Measurements from ENCODE around the gene SLAMF8. TPM values are rescaled to one million over a fixed set of nuclear protein-coding genes. Genes with fewer than 3 reads are reported as not detected.

SLAMF8 gene
- total and polyA plus RNA-seq, 4 donors: 0.28 to 1.6 (median 1.1) TPM

- Histone ChIP-seq H3K27me3 (ENCODE audit: control insufficient read depth in 4 of 4, insufficient read depth in 4 of 4, low read length in 3 of 4) (no peaks in the 10 kb centered on the region), H3K9ac (ENCODE audit: low read depth in 1 of 2, low read length in 2 of 2) (no peak overlapping the region), H3K4me1 (ENCODE audit: control insufficient read depth in 4 of 4, insufficient read depth in 4 of 4, low read length in 3 of 4) (no peaks in the 10 kb centered on the region), H3K9me3 (ENCODE audit: control insufficient read depth in 4 of 4, low read length in 3 of 4) (no peaks in the 10 kb centered on the region), H3K36me3 (ENCODE audit: control insufficient read depth in 4 of 4, insufficient read depth in 3 of 4, low read depth in 1 of 4, low read length in 3 of 4) (no peaks in the 10 kb centered on the region), H3K27ac (ENCODE audit: low read depth in 1 of 2, low read length in 2 of 2) (no peak overlapping the region), H3K4me3 (ENCODE audit: low read depth in 1 of 3, low read length in 3 of 3) (no peak overlapping the region)
- DNase-seq (ENCODE audit: low spot score): no peak
- no peak for TF ChIP-seq JUND (IDR thresholded peaks at IDR 0.05)
- no peak for TF ChIP-seq RXRA (IDR thresholded peaks at IDR 0.05)
- TF ChIP-seq, protein P1, sequence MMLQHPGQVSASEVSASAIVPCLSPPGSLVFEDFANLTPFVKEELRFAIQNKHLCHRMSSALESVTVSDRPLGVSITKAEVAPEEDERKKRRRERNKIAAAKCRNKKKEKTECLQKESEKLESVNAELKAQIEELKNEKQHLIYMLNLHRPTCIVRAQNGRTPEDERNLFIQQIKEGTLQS (IDR thresholded peaks at IDR 0.05): no peak
- TF ChIP-seq HNF4A (conservative IDR thresholded peaks at IDR 0.05): no peak
- no peak for TF ChIP-seq YY1 (IDR thresholded peaks at IDR 0.05)
- no peak for TF ChIP-seq MAX (IDR thresholded peaks at IDR 0.05)
- TF ChIP-seq, protein P2, sequence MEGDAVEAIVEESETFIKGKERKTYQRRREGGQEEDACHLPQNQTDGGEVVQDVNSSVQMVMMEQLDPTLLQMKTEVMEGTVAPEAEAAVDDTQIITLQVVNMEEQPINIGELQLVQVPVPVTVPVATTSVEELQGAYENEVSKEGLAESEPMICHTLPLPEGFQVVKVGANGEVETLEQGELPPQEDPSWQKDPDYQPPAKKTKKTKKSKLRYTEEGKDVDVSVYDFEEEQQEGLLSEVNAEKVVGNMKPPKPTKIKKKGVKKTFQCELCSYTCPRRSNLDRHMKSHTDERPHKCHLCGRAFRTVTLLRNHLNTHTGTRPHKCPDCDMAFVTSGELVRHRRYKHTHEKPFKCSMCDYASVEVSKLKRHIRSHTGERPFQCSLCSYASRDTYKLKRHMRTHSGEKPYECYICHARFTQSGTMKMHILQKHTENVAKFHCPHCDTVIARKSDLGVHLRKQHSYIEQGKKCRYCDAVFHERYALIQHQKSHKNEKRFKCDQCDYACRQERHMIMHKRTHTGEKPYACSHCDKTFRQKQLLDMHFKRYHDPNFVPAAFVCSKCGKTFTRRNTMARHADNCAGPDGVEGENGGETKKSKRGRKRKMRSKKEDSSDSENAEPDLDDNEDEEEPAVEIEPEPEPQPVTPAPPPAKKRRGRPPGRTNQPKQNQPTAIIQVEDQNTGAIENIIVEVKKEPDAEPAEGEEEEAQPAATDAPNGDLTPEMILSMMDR (IDR thresholded peaks at IDR 0.05; ENCODE audit: low read depth, low read length, missing input control): no peak
- WGBS: 85% methylated on average over 4 of the region's 4 CpGs
Measured at GRCh38 chr1:159873530-159874143, 47.0 kb downstream of the SLAMF8 start.

DNA sequence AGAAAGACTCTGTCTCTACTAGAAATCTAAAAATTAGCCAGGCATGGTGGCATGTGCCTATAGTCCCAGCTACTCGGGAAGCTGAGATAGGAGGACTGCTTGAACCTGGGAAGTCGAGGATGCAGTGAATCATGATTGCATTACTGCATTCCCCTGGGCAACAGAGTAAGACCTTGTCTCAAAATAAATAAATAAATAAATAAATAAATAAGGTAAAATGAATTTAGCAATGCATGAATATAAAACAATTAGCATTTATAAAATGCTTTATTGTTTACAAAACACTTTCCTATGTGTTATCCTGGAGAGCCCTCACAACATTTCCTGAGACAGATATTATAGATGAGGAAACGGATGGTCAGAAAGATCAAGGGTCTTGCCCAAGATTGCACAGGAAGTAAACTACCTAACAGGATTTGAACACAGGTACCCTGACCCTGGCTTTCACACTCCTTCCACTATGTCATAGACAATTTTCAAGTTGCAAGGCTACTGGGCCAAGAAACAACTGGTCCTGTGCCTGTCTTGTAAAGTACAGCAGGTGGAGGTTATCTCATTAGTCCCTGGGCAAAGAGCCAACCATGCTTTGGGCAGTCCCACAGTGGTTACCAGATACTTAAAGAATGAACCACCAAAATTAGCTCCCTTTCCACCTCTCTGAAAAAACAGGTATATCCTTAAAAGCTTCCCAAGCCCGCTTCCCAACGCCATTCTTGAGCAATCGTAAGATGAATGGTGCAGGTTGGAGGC, 51.2 kb downstream of the SLAMF8 start:
- no peak overlapping the region for H3K4me3 ChIP-seq (ENCODE audit: low read depth in 1 of 3, low read length in 3 of 3)
- H3K27ac ChIP-seq (ENCODE audit: low read depth in 1 of 2, low read length in 2 of 2): no peak overlapping the region
- no peak overlapping the region for H3K9ac ChIP-seq (ENCODE audit: low read depth in 1 of 2, low read length in 2 of 2)
- no peaks in the 10 kb centered on the region for H3K9me3 ChIP-seq (ENCODE audit: control insufficient read depth in 4 of 4, low read length in 3 of 4)
- TF ChIP-seq MAX (IDR thresholded peaks at IDR 0.05): no peak
- TF ChIP-seq HNF4G (IDR thresholded peaks at IDR 0.05): no peak
- no peak for TF ChIP-seq FOXA1 (IDR thresholded peaks at IDR 0.05)
- TF ChIP-seq, protein P3, sequence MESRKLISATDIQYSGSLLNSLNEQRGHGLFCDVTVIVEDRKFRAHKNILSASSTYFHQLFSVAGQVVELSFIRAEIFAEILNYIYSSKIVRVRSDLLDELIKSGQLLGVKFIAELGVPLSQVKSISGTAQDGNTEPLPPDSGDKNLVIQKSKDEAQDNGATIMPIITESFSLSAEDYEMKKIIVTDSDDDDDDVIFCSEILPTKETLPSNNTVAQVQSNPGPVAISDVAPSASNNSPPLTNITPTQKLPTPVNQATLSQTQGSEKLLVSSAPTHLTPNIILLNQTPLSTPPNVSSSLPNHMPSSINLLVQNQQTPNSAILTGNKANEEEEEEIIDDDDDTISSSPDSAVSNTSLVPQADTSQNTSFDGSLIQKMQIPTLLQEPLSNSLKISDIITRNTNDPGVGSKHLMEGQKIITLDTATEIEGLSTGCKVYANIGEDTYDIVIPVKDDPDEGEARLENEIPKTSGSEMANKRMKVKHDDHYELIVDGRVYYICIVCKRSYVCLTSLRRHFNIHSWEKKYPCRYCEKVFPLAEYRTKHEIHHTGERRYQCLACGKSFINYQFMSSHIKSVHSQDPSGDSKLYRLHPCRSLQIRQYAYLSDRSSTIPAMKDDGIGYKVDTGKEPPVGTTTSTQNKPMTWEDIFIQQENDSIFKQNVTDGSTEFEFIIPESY (IDR thresholded peaks at IDR 0.05): no peak
- no peak for TF ChIP-seq GABPA (IDR thresholded peaks at IDR 0.05 in 1 of 2, conservative IDR thresholded peaks at IDR 0.05 in 1 of 2)
- no peaks in the 10 kb centered on the region for H3K36me3 ChIP-seq (ENCODE audit: control insufficient read depth in 4 of 4, insufficient read depth in 3 of 4, low read depth in 1 of 4, low read length in 3 of 4)
- 97% methylated on average over 6 of the region's 6 CpGs for WGBS
- no peak for DNase-seq (ENCODE audit: low spot score)
- H3K4me1 ChIP-seq (ENCODE audit: control insufficient read depth in 4 of 4, insufficient read depth in 4 of 4, low read length in 3 of 4): no peaks in the 10 kb centered on the region
- no peaks in the 10 kb centered on the region for H3K27me3 ChIP-seq (ENCODE audit: control insufficient read depth in 4 of 4, insufficient read depth in 4 of 4, low read length in 3 of 4)

- H3K36me3 ChIP-seq (ENCODE audit: control insufficient read depth in 4 of 4, insufficient read depth in 3 of 4, low read depth in 1 of 4, low read length in 3 of 4): no peaks in the 10 kb centered on the region
- no peaks in the 10 kb centered on the region for H3K4me1 ChIP-seq (ENCODE audit: control insufficient read depth in 4 of 4, insufficient read depth in 4 of 4, low read length in 3 of 4)
- 83% methylated on average over 3 of the region's 3 CpGs for WGBS
- no peaks in the 10 kb centered on the region for H3K27me3 ChIP-seq (ENCODE audit: control insufficient read depth in 4 of 4, insufficient read depth in 4 of 4, low read length in 3 of 4)
- no peak overlapping the region for H3K9ac ChIP-seq (ENCODE audit: low read depth in 1 of 2, low read length in 2 of 2)
- H3K9me3 ChIP-seq (ENCODE audit: control insufficient read depth in 4 of 4, low read length in 3 of 4): no peaks in the 10 kb centered on the region
- no peak overlapping the region for H3K27ac ChIP-seq (ENCODE audit: low read depth in 1 of 2, low read length in 2 of 2)
- no peak overlapping the region for H3K4me3 ChIP-seq (ENCODE audit: low read depth in 1 of 3, low read length in 3 of 3)
- DNase-seq (ENCODE audit: low spot score): no peak
- TF ChIP-seq YY1 (IDR thresholded peaks at IDR 0.05): no peak
- TF ChIP-seq, protein P4, sequence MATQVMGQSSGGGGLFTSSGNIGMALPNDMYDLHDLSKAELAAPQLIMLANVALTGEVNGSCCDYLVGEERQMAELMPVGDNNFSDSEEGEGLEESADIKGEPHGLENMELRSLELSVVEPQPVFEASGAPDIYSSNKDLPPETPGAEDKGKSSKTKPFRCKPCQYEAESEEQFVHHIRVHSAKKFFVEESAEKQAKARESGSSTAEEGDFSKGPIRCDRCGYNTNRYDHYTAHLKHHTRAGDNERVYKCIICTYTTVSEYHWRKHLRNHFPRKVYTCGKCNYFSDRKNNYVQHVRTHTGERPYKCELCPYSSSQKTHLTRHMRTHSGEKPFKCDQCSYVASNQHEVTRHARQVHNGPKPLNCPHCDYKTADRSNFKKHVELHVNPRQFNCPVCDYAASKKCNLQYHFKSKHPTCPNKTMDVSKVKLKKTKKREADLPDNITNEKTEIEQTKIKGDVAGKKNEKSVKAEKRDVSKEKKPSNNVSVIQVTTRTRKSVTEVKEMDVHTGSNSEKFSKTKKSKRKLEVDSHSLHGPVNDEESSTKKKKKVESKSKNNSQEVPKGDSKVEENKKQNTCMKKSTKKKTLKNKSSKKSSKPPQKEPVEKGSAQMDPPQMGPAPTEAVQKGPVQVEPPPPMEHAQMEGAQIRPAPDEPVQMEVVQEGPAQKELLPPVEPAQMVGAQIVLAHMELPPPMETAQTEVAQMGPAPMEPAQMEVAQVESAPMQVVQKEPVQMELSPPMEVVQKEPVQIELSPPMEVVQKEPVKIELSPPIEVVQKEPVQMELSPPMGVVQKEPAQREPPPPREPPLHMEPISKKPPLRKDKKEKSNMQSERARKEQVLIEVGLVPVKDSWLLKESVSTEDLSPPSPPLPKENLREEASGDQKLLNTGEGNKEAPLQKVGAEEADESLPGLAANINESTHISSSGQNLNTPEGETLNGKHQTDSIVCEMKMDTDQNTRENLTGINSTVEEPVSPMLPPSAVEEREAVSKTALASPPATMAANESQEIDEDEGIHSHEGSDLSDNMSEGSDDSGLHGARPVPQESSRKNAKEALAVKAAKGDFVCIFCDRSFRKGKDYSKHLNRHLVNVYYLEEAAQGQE (IDR thresholded peaks at IDR 0.05): no peak
- TF ChIP-seq HNF4G (IDR thresholded peaks at IDR 0.05): no peak
- TF ChIP-seq, protein P1 (IDR thresholded peaks at IDR 0.05): no peak
- TF ChIP-seq RAD21 (IDR thresholded peaks at IDR 0.05): no peak
- TF ChIP-seq MAX (IDR thresholded peaks at IDR 0.05): no peak
- TF ChIP-seq JUND (IDR thresholded peaks at IDR 0.05): no peak
- no peak for TF ChIP-seq FOXA1 (IDR thresholded peaks at IDR 0.05)
- TF ChIP-seq NR2F2 (IDR thresholded peaks at IDR 0.05): no peak
- no peak for TF ChIP-seq EGR1 (IDR thresholded peaks at IDR 0.05; ENCODE audit: low read depth in 2 of 2)
- no peak for TF ChIP-seq HNF4A (conservative IDR thresholded peaks at IDR 0.05)
- no peak for TF ChIP-seq FOXA2 (IDR thresholded peaks at IDR 0.05)
- no peak for TF ChIP-seq RXRA (IDR thresholded peaks at IDR 0.05)
Measured at GRCh38 chr1:159879136-159879535, 52.5 kb downstream of the SLAMF8 start.
